GM23248 (cell line): ENCODE results near the gene SNX32.

Experiments used
- EZH2 ChIP-seq: fragments of 200-600 bp; sonication (generic); IDR thresholded peaks from 2 replicates; pipeline ENCODE4 v1.6.1; 2018; ENCODE audit warnings: antibody characterized with exemption, mild to moderate bottlenecking; ENCODE audit not compliant: insufficient read depth, poor library complexity, severe bottlenecking
- EZH2phosphoT487 ChIP-seq: fragments of 200-600 bp; sonication (generic); IDR thresholded peaks from 2 replicates; pipeline ENCODE4 v1.6.1; 2018; ENCODE audit warnings: antibody characterized with exemption, moderate library complexity, mild to moderate bottlenecking, low read depth; ENCODE audit not compliant: insufficient read depth

- TF ChIP-seq EZH2, result no peak
- no peak for TF ChIP-seq EZH2phosphoT487
Measured at GRCh38 chr11:65811764-65812475, 21.8 kb upstream of the SNX32 start.
